GM06990 (cell line): ENCODE results near the gene CTR9.

Source experiments
- DNase-seq: peaks from one replicate; pipeline ENCODE4 v3.0.0-alpha.2; 2011; ENCODE audit not compliant: insufficient read length; ENCODE audit errors: extremely low read depth
- H3K27me3 ChIP-seq: replicated peaks from 2 replicates; pipeline ENCODE4 v1.6.0; 2011; ENCODE audit warnings: low read length; ENCODE audit not compliant: control insufficient read depth, insufficient read depth
- H3K36me3 ChIP-seq: 2 replicates; pipeline ENCODE4 v1.5.1; 2011; ENCODE audit warnings: low read length; ENCODE audit not compliant: control insufficient read depth, insufficient read depth
- H3K4me3 ChIP-seq: replicated peaks from 2 replicates; pipeline ENCODE4 v1.5.1; 2011; ENCODE audit warnings: low read depth, mild to moderate bottlenecking, control low read depth, low read length
- TF ChIP-seq, protein P1 (sequence below): IDR thresholded peaks from 2 replicates; pipeline ENCODE4 v1.5.1; 2011; ENCODE audit warnings: low read length, control low read depth, mild to moderate bottlenecking, inconsistent platforms; ENCODE audit not compliant: insufficient read depth, poor library complexity, severe bottlenecking

The CTR9 gene

GRCh38 chr11:10797001-10797400, 46.0 kb downstream of the CTR9 start:
- Histone ChIP-seq H3K4me3 (no peak overlapping the region), H3K27me3 (no peaks in the 10 kb centered on the region), H3K36me3 (peaks cover 26% of the 10 kb centered on the region)
- no peak for DNase-seq
- TF ChIP-seq, protein P1, sequence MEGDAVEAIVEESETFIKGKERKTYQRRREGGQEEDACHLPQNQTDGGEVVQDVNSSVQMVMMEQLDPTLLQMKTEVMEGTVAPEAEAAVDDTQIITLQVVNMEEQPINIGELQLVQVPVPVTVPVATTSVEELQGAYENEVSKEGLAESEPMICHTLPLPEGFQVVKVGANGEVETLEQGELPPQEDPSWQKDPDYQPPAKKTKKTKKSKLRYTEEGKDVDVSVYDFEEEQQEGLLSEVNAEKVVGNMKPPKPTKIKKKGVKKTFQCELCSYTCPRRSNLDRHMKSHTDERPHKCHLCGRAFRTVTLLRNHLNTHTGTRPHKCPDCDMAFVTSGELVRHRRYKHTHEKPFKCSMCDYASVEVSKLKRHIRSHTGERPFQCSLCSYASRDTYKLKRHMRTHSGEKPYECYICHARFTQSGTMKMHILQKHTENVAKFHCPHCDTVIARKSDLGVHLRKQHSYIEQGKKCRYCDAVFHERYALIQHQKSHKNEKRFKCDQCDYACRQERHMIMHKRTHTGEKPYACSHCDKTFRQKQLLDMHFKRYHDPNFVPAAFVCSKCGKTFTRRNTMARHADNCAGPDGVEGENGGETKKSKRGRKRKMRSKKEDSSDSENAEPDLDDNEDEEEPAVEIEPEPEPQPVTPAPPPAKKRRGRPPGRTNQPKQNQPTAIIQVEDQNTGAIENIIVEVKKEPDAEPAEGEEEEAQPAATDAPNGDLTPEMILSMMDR = no peak

GRCh38 chr11:10797531-10797930, 46.5 kb downstream of the CTR9 start:
- TF ChIP-seq, protein P1 = no peak
- no peak for DNase-seq
- peaks cover 28% of the 10 kb centered on the region for H3K36me3 ChIP-seq
- no peaks in the 10 kb centered on the region for H3K27me3 ChIP-seq
- no peak overlapping the region for H3K4me3 ChIP-seq

- peaks cover 34% of the 10 kb centered on the region for H3K36me3 ChIP-seq
- no peak for DNase-seq
- no peak overlapping the region for H3K4me3 ChIP-seq
- TF ChIP-seq, protein P1 = no peak
- H3K27me3 ChIP-seq = no peaks in the 10 kb centered on the region
Measured at GRCh38 chr11:10798330-10798928, 47.4 kb downstream of the CTR9 start.

GRCh38 chr11:10800292-10800691, 49.2 kb downstream of the CTR9 start:
- no peak overlapping the region for H3K4me3 ChIP-seq
- peaks cover 42% of the 10 kb centered on the region for H3K36me3 ChIP-seq
- no peak for DNase-seq
- TF ChIP-seq, protein P1 = no peak
- no peaks in the 10 kb centered on the region for H3K27me3 ChIP-seq

DNA sequence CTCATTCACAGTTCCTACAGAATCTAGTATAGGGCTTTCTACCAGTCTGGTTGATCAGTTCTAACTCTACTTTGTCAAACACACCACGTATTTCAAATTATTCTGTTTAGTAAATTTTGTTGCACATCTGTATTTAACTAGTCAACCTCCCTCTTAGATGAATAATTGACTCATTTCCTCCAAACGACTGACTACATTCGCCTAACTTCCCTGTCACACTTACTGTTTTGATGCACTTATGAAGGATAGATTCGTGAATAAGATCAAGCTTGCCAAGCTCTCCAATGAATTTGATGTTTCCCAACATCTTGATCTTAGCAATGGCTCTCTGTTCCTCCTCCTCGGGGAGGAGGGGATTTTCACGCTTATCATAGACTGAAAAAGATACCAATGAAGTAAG, 52.6 kb downstream of the CTR9 start:
- no peak for DNase-seq
- TF ChIP-seq, protein P1 = no peak
- Histone ChIP-seq H3K4me3 (no peak overlapping the region), H3K36me3 (peaks cover 37% of the 10 kb centered on the region), H3K27me3 (no peaks in the 10 kb centered on the region)

DNA sequence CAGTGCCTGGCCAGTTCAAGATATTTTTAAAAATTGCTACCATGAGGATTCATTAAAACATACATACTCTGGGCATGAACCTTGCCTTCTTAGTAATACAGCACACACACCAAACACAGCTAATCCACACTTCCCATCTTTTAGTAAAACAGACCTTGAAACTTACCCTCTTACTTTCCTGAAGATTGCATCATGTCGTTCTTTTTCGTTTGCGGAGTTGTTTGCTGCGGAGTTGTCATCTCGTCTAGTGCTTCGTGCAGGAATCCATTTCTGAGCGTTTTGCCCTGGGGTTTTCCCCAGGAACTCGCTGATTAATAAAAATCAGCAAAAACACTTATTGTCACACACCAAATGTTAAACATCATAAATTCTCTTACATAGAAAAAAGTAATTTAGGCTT, 54.7 kb downstream of the CTR9 start:
- Histone ChIP-seq H3K27me3 (no peaks in the 10 kb centered on the region), H3K36me3 (peaks cover 26% of the 10 kb centered on the region), H3K4me3 (no peak overlapping the region)
- no peak for DNase-seq
- TF ChIP-seq, protein P1 = no peak
